ENCODE results near the gene GRID2.

DNA sequence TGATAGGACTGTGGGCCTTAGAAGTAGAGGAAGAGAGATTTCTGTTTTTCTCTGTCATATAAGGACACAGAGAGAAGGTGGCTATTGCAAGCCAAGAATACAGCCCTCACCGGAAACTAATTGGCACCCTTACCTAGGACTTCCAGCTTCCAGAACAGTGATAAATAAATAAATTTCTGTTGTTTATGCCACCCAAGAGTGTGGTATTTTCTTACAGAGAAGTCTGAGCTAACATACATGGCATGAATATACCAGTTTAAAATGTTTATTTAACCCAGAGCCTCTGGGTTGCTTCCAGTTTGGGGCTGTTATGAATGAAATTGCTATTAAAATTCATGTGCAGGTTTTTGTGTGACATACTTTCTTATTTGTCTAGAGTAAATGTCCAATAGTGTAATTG is 870.8 kb downstream of the GRID2 start:
- TF ChIP-seq, protein P1, sequence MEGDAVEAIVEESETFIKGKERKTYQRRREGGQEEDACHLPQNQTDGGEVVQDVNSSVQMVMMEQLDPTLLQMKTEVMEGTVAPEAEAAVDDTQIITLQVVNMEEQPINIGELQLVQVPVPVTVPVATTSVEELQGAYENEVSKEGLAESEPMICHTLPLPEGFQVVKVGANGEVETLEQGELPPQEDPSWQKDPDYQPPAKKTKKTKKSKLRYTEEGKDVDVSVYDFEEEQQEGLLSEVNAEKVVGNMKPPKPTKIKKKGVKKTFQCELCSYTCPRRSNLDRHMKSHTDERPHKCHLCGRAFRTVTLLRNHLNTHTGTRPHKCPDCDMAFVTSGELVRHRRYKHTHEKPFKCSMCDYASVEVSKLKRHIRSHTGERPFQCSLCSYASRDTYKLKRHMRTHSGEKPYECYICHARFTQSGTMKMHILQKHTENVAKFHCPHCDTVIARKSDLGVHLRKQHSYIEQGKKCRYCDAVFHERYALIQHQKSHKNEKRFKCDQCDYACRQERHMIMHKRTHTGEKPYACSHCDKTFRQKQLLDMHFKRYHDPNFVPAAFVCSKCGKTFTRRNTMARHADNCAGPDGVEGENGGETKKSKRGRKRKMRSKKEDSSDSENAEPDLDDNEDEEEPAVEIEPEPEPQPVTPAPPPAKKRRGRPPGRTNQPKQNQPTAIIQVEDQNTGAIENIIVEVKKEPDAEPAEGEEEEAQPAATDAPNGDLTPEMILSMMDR (conservative IDR thresholded peaks at IDR 0.05), result no peak
- no peak for TF ChIP-seq ZFX (IDR thresholded peaks at IDR 0.05)
